Measurements from ENCODE around the gene OTOGL.

The OTOGL gene

DNA sequence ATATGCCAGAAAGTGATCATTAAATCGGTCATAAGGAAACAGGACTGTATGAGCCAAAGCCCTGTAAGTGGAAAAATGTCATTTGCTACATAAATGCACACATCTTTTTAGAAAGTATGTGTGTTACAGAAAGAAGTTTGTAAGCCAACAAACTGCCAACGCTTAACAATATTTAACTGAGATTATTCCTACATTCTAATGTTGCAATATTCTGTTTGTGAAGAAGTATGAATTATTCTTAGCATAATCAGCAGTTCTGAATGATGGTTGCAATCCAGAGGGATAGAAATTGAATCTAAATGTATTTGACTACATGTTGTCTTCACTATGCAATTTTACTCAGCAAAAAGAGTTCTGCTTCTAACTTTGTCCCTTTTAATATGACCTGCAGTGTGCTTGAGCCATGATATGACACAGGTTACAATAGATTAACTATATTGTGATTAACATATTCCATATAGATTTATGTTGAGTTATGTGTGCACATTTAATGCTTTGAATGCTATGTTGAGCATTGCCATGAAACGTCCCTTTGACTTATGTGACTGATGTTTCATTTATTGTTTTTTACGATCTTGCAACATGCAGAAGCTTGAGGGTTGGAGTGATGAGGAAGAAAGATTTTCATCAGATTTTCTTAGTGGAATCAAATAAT is 277.9 kb downstream of the OTOGL start:
- no peak for DNase-seq

DNA sequence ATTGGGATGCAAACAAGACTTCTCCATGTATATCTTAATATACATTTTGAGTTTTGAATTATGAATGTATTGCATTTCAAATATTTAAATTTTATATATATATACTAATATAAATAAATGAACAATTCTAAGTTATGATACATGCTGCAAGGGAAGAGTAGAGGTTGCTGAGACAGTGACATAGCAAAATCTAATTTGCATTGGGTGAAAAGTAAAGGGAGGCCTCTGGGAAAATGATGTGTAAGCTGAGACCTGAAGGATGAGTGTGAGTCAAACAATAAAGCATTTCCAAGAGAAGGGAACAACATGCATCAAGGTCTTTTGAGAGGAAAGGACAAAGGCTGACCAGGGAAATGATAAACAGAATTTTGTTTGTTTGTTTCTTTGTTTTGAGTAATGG is 281.8 kb downstream of the OTOGL start:
- DNase-seq: no peak

DNA sequence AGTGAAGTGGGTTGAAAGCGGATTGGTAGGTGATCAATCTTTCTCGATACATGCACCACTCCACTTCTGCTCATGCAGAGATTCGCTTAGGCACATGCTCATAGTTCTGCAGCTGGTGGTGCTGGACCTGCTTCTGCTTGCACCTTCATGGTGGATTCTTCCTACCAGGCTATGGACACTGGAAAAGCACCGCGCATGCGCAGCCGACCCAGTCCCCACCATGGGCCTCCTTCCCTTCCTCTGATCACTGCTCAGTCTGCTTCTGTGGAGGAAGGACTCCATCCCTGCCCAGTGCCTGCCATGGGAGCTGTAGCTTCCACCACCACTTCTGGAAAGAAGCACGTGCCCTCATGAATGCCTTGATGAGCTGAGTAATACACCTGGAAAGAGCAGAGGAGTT is 282.9 kb downstream of the OTOGL start:
- no peak for DNase-seq

DNA sequence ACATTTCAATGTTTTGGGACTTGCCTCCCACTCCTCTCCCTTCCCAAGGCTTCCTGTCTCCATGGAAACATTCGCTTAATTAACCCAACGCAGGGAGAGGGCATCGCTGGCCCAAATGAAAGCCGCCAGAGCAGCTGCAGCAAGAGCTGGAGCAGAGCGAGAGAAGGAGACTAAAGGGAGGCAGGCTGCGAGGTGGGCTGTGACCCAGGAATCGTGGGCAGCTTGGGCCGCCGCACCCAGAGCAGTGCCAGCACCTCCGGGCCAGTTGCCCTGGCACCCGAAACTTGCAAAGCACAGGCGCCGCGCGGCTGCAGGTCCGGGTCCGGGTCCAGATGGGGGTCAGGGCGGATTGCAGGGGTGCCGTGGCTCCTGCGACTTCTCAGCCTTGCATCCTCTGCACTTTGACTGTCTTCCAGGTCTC is 301.2 kb downstream of the OTOGL start:
- no peak for DNase-seq

DNA sequence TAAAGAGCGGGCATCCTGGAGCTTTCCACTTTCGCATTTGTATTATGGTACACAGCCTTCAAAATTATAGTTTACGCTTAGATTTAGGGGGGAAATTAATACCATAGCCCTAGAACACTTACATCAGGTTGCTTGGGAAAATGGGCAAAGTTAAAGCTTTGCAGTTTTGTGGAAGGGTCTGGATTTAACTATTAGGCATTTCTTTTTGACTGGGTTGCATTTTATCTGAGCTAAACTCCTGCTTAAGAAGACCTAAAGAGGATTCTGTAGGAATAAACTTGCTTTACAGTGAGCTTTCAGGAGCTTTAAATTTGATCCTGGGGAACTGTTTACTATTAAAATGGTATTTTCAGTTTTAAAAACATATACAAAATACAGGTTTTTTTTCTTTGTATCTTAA is 301.9 kb downstream of the OTOGL start:
- DNase-seq: no peak

DNA sequence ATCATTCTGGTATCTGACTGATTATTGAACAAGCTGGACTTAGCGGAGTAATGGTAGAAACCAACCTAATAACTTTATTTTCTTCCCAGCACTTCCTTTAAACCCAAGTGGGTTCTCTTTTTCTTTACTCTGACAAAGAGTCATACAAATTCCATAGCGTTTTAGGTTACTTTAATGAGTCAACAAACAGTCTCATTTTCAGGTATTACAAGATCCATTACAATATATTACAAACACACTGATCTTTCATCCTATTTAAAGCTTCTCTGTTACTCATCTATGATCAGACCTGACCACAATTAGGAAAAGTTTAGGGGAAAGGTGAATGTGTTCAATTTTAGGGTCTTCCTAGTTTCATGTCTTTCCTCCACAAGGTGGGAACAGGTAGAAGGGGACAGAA is 305.3 kb downstream of the OTOGL start:
- DNase-seq: no peak

DNA sequence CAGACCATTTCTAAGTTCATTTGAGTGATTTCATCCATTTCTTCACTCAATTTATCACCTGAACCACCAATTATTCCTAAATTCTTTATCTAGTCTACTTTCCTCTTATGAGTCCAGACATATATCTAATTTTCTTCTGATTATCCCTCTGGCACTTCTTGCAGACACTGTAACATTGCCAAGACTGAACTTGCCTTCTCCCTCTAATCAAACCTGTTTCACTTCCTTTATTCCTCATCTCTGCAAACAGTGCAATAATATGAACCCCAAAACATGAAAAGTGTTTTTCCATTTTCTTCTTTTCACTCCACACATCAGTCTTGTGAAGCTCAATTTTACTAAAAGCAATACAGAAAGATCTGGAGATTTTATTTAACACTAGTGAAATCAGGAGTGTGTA is 306.9 kb downstream of the OTOGL start:
- DNase-seq: no peak

DNA sequence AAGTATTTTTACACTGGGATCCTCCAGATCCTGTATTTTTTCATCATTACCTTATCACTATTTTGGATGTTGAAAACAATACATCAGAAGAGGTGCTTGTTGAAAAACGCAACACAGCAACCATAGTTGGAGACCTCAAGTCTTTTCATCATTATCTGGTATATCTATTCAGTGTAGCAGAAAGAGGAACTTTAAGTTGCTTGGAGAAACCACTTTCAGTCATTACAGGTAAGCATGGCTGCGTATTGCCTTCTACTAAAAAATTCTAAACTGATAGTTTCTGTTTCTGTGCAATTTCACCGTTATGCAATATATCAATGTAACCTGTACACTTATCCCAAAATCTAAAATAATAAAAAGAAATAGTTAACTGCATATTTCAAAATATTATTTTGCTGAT is 312.4 kb downstream of the OTOGL start:
- DNase-seq: no peak

DNA sequence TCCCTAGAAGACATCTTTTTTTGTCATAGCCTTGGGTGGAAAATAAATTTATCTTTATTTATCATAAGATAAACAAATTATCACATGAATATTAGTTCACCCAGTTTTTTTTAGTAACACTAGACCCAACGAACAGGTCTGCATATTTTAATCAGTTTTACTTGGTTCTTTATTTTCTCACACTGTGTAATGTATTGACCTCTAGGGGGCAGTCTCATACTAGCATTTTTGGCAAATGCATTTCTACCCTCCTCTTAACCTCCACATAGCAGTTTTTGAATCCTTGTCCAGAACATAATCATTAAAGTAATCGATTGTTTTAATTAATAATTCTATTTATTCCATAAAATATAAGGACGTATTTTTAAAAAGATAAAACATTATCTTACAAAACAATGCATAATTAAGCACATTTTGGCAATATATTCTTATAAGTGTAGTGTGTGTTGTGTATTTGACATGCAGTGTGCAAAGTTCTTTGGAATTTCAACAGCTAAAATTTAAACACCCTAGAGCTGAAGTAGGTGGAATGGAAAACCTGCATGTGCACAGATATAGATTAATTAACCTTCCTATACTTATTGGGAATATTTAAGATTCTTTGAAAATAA is 313.1 kb downstream of the OTOGL start:
- DNase-seq: peak; percentile 64

DNA sequence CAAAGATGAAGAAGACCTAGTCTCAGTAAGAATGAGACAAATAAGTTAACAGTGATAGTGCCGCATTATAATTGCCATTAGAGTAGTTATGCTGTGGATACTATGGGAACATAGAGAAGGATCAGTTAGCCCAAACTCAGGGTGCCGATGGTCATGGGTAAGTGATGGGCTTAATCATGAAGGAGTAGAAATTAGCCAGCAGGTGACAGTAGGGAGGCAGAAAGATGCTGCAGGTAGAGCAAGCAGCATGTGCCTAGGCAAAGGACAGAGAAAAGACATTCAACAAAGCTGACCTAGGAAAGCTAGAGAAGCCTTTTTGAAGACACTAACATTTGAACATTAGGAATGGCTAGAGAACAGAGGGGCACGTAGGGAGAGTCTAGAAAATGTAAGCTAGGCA is 314.1 kb downstream of the OTOGL start:
- DNase-seq: no peak

DNA sequence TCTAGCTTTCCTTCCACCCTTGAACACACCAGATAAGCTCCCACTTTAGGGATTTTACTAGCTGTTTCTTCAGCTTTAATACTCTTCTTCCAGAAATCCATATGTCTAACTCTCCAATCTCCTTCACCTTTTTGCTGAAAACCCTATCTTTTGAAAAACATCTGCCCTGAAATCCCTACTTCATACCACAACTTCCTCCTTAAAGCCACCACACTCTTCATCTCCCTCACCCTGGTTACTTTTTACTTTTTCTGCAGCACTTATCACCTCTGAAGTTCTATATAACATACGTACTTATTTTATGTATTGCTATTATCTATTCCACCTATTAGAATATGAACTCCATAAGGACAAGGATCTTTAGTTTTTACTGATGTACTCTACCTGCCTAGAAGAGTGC is 316.1 kb downstream of the OTOGL start:
- no peak for DNase-seq

DNA sequence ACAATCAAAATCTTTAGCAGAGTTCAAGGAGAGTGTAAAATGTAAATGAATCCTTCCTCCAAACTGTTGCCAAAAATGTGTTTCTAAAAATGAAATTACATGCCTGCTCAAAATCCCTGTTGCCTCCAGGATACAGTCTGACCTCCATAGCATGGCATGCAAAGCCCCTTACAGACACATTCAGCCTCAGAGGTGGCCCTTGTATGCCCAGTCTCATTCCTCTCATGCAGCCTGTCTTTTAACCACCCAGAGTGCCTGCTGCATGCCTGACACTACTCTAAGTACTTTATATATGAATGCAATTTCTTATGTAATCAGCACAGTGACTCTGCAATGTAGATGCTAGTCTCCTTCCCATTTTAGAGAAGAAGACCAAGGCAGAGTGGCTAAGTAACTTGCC is 320.3 kb downstream of the OTOGL start:
- peak; percentile 77 for DNase-seq

DNA sequence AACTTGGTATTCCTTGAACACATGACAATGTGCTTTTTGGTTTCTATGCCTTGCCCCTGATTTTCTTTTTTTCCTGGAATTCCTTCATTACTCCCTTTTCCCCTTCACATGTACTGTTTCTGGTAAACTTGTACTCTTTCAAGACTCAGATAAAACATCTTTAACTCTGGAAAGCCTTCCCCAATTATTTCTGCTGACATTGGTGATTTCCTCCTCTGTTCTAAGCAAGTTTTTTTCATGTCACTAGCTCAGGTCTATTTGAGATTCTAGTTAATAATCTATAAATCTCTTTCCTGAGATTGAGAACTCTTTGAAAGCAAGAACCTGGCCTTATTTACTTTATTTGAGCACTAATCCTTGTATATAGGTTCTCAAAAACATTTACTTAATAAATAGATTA is 320.7 kb downstream of the OTOGL start:
- DNase-seq: no peak

DNA sequence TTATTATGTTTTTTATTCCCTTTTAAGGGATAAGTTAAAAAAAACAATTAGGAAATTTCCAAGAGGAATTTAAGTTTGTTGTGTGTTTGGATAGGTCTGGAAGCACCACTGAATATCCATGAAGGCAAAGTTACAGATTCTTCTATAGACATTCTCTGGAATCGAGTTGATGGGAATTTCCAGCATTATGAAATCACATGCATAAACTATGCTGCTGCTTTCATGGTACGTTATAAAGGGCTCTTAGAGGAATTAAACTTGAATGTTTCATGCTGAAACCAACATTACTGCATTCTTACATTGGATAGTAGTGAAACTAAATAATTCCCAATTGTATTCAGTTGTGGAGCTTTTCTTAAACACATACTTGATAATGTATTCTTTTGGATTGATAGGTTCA is 323.2 kb downstream of the OTOGL start:
- peak; percentile 42 for DNase-seq
